HL-60 (cell line): Measurements from ENCODE around the gene NUTM2E.
"Not testable (repeated sequence)": the region's sequence is repeated elsewhere in the genome, so short reads cannot be mapped to it uniquely, and the experiment has no call there.

Experiments used
- CTCF ChIP-seq: IDR thresholded peaks from one replicate; pipeline ENCODE4 v1.5.1; 2011; ENCODE audit warnings: low read length, control low read depth, inconsistent platforms; ENCODE audit not compliant: insufficient read depth
- REST ChIP-seq: IDR thresholded peaks from 2 replicates; pipeline ENCODE4 v1.6.1; 2012; ENCODE audit warnings: low read depth; ENCODE audit not compliant: insufficient replicate concordance

GRCh38 chr10:79816290-79816689, 10.2 kb upstream of the NUTM2E start:
- TF ChIP-seq CTCF, REST: not testable (repeated sequence)
